GM21825 (cell line): ENCODE results near the gene SOX5.
"Not testable (repeated sequence)": the region's sequence is repeated elsewhere in the genome, so short reads cannot be mapped to it uniquely, and the experiment has no call there.

Source experiments
- ATAC-seq: cut with Tn5 transposase; IDR thresholded peaks from one replicate; pipeline ENCODE4 v1.9.1; 2021; ENCODE audit warnings: mild to moderate bottlenecking, moderate library complexity; ENCODE audit not compliant: unreplicated experiment

Gene SOX5

GRCh38 chr12:23552417-23552816 lies 397.1 kb downstream of the SOX5 start:
- ATAC-seq: no peak

DNA sequence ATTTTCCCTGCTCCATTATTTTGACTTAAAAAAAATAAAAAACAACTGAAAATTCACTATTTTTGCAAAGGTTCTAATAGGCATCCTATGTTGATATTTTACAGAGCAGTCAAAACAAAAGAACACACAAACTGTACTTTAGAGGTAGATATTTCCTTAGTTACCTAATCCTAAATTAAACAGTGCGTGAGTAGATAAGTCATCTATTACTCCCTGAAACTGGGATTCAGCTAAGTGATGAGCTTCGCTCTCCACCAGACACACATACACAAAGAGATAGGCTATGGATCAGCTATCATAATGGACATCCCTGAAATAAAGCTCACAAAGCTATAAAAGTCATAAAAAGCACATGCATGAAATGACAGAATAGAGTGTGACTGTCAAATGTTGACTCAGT lies 398.7 kb downstream of the SOX5 start:
- no peak for ATAC-seq

GRCh38 chr12:23548742-23549141 lies 400.7 kb downstream of the SOX5 start:
- ATAC-seq: no peak

- ATAC-seq: no peak
Measured at GRCh38 chr12:23546756-23547155, 402.7 kb downstream of the SOX5 start.

DNA sequence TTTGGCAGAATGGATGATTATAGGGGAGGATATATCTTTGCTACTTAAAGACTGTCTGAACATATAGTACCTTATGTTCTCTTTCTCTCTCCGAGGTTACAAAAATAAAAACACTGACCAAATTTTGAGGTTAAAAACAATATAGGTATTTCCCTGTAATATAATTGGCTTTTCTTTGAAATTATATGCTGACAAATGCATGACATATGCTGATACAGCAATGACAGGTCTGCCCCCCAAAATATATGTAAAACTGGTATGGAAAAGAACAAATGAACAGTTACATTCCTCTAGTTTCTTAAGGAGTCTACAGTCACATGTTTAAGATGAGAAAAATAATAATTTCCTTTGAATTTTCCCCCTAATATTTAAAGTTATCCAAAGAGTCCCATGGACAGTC lies 405.7 kb downstream of the SOX5 start:
- no peak for ATAC-seq

- no peak for ATAC-seq
Measured at GRCh38 chr12:23542187-23542586, 407.3 kb downstream of the SOX5 start.

GRCh38 chr12:23540572-23540971 lies 408.9 kb downstream of the SOX5 start:
- no peak for ATAC-seq

DNA sequence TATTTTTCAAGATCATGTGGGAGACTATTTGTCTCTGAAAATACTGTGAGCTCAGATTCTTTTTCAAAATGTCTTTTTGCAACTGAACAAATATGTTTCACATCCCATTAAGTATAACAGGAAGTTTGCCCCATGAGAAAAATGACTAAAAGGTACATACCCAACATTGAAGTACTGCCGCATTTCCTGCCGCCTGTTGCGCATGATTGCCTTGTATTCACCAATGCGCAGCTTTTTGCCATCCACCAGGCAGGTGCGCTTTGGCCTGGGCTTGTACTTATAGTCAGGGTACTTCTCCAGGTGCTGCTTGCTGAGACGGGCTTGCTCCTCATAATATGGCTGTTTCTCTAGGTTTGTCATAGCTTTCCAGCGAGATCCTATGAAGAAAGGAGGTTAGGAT lies 413.2 kb downstream of the SOX5 start:
- peak; percentile 91 for ATAC-seq

DNA sequence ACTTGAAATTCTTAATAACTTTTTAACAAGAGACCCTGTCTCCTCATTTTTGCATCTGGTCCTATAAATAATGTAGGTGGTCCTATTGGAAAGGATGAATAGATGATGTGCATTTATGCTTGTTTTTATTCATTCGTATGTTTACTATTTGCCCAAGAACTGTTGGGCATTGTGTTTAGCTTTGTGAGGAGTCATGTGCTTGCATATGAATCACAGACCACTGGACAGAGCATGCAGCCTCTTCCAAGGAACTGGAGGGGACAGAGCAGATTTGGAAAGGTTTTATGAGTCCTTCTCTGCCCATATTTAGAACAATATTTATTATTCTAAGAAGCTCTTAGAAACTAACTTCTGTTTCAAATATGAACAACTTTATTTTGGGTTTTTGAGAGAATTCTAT lies 414.0 kb downstream of the SOX5 start:
- no peak for ATAC-seq

DNA sequence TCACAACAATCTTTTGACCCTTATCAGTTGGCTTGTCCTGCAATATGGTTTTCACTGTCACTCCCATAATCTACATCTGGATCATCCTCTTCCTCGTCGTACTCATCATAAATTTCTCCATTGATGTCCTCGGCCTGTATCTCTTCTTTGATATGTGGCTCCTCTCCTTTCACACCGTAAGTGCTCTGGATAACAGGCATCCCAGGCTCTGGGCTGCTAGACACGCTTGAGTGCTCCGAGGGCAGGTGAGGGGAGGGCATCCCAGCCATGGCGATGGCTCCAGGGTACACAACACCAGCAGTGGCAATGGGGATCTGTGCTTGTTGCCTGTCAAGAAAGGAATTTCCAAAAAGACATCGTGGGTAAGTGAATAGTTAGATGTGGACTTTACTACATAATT lies 415.3 kb downstream of the SOX5 start:
- ATAC-seq: no peak

- ATAC-seq: no peak
Measured at GRCh38 chr12:23533699-23534098, 415.8 kb downstream of the SOX5 start.

DNA sequence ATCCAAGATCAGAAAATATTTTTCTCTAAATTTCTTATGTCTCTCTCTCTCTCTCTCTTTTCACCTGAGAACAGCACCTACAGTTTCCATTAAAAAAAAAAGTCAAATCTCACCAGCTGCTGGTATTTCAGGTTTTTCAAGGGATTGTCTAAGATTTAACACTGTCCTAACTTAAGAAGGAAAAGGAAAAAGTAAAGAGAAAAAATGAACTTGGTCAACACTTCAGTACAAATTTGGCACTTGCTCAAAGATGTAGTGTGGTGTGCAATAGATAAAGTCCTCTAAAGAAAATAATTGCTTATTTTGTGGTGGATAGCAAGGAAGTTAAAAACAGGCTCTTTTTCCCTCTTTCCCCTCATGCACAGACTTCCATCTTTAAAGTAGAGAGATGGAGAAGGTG lies 416.2 kb downstream of the SOX5 start:
- no peak for ATAC-seq

DNA sequence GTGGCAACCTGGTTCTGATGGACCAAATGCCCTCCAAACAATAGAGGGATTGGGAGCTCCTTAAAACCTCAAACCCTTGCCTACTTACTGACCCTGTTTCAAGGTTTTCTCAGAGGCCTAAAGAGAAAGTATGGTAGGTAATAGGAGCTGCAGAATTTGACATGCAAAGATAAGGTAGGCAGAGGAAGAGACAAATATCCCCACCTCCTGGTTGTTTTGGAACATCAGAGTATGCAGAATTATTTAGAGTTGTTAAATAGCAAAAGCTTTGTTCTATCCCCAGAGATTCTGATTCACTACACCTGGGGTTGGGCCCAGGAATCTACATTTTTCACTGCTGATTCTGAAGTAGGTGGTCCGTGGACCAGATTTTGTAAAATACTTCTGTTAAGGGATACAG lies 421.2 kb downstream of the SOX5 start:
- ATAC-seq: no peak

GRCh38 chr12:23525450-23526072 lies 423.9 kb downstream of the SOX5 start:
- ATAC-seq: no peak

GRCh38 chr12:23523339-23523738 lies 426.1 kb downstream of the SOX5 start:
- no peak for ATAC-seq

DNA sequence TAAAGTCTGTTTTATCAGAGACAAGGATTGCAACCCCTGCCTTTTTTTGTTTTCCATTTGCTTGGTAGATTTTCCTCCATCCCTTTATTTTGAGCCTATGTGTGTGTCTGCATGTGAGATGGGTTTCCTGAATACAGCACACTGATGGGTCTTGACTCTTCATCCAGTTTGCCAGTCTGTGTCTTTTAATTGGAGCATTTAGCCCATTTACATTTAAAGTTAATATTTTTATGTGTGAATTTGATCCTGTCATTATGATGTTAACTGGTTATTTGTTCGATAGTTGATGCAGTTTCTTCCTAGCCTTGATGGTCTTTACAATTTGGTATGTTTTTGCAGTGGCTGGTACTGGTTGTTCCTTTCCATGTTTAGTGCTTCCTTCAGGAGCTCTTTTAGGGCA lies 430.0 kb downstream of the SOX5 start:
- not testable (repeated sequence) for ATAC-seq

GRCh38 chr12:23515785-23516184 lies 433.7 kb downstream of the SOX5 start:
- ATAC-seq: not testable (repeated sequence)

- ATAC-seq: no peak
Measured at GRCh38 chr12:23510484-23510883, 439.0 kb downstream of the SOX5 start.

DNA sequence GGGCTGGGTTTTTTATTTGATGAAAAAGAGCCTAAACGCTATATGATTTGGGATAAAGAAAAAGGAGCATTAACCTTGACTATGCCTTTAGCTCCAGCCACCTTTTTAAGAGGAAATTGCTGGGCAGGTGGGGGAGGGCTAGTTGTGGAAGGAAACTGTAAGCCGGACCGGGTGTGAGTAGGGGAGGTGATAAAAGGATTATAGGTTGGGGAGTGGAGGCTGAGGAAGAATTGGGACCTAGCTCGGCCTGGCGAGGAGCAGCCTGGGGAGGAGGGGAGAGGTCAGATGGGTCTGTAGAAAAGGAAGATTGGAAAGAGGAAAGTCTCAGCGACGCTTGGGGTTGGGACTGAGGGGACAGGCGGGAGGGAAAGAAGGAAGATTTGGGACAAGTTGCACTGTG lies 439.6 kb downstream of the SOX5 start:
- ATAC-seq: not testable (repeated sequence)

DNA sequence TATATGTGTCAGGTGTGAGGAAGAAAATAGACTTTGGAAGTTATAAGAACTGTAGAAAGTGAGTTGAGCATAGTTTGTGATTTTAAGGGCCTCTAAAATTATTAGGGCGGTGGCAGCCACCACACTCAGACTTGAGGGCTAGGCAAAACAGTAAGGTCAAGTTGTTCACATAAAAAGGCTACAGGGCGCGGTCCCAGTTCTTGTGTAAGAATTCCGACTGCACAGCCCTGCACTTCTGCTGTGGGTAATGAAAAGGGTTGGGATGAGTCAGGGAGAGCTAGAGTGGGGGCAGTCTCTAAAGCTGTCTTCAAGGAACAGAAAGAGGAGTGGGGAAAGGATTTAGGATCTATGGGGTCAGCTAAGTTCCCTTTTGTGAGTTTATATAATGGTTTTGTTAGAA lies 441.7 kb downstream of the SOX5 start:
- ATAC-seq: not testable (repeated sequence)

DNA sequence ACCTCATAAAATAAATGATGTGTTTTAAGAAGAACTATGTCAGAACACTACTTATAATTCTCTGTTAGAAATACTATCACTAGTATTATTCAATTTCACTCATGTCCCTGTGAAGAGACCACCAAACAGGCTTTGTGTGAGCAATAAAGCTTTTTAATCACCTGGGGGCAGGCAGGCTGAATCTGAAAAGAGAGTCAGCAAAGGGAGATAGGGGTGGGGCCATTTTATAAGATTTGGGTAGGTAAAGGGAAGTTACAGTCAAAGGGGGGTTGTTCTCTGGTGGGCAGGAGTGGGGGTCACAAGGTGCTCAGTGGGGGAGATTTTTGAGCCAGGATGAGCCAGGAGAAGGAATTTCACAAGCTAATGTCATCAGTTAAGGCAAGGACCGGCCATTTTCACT lies 443.7 kb downstream of the SOX5 start:
- not testable (repeated sequence) for ATAC-seq

DNA sequence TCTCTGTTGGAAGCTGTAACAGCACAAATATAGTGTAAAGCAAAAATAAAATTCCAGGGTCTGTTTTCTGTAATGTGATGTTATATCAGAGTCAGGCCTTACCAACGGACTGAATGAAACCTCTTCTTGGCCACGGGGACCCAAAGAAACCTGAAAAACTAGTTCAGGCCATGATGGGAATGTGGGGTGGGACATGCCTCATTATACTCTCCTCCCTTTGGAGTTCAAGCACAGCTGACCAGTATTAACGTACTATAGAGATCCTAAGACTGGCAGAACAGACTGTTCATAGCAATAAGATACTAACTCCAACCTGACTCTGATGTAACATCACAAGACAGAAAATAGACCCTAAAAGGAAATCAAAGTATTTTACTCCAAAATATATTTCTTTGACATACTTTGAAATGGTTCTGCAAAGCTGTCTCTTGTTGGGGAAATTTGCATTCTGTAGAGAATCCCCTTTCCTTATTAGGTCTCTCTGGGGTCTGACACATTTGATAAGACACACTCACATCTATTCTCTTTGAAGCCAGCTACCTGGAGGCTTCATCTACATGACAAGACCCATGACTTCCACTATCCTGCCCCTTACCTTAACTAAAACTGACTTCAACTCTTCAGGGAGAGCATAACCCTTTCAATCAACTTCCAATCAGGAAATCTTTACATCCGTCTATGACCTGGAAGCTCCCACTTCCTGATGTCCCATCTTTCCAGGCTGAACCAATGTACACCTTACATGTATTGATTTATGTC lies 444.6 kb downstream of the SOX5 start:
- ATAC-seq: no peak

DNA sequence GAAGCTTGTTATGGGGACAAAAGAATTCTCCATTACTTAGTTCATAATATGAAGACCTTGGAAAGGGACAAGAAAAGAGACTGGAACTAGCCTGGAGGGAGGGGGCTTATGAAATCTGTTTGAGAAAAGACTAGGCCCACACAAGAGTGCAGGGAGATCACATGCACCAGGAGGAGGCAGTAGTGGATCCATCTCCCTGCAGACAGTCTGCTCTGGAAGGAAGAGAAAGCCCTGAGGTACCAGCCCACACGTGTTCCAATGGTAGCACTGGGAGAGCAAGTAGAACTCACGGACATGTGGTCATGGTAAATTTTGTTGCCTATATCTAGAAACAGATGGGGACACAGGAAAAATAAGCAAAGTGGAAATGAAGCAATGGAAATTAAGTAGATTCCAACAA lies 445.4 kb downstream of the SOX5 start:
- ATAC-seq: no peak
